Cardiac atrium fibroblast (primary cell): ENCODE data around the gene MRPS2. TPM values are rescaled to one million over a fixed set of nuclear protein-coding genes. Genes with fewer than 3 reads are reported as not detected.

Experiments used
- total RNA-seq: library from RNA; depleted of rRNA; stranded (reverse); fragments of >200 nt; gene quantifications from 2 replicates; pipeline ENCODE4 v1.2.3, GENCODE V29; 2015

Gene MRPS2
- total RNA-seq = 51.4 and 62.5 TPM in 2 replicates

GRCh38 chr9:135500525-135501260 is at the start of gene MRPS2:
MRPS2 (plus strand) TSS chr9:135500682; CDS start chr9:135500711, 29 bp downstream.

GRCh38 chr9:135479469-135480052 is 20.9 kb upstream of the MRPS2 start, which contains the start of gene PPP1R26:
PPP1R26 (plus strand) TSS chr9:135479782; CDS start chr9:135484511, 4,729 bp downstream.

GRCh38 chr9:135520916-135521607 is 20.6 kb downstream of the MRPS2 start, which contains the start of gene LCN1:
LCN1 (plus strand) TSS chr9:135521440; CDS start chr9:135521498, 58 bp downstream.

GRCh38 chr9:135545646-135546176 is 45.2 kb downstream of the MRPS2 start, which contains the start of gene OBP2A:
OBP2A (plus strand) TSS chr9:135546126; CDS start chr9:135546181, 55 bp downstream.

Other genes with a start within 250 kb of the MRPS2 start
- 5.6 and 7.6 TPM in 2 replicates for gene PPP1R26, start 20.9 kb upstream of the MRPS2 start, total RNA-seq
- gene LCN1, start 20.8 kb downstream of the MRPS2 start, total RNA-seq = not detected in 2 replicates
- gene OBP2A, start 45.4 kb downstream of the MRPS2 start, total RNA-seq = not detected in 2 replicates
- not detected in 2 replicates for gene PAEP, start 61.1 kb downstream of the MRPS2 start, total RNA-seq
- not detected in 2 replicates for gene GLT6D1, start 138.9 kb downstream of the MRPS2 start, total RNA-seq
- not detected in 2 replicates for gene LCN9, start 162.6 kb downstream of the MRPS2 start, total RNA-seq
- gene SOHLH1, start 198.8 kb downstream of the MRPS2 start, total RNA-seq = not detected in 2 replicates
- not detected in 2 replicates for gene KCNT1, start 201.5 kb downstream of the MRPS2 start, total RNA-seq